ACC112 (cell line): ENCODE data around the gene TAS2R5.
"Not testable (repeated sequence)": the region's sequence is repeated elsewhere in the genome, so short reads cannot be mapped to it uniquely, and the experiment has no call there.

ENCODE experiments used
- H2AFZ ChIP-seq: fragments of 200-600 bp; sonication (generic); one replicate; pipeline ENCODE4 v1.6.0; 2017; ENCODE audit warnings: antibody characterized with exemption, low read length; ENCODE audit not compliant: unreplicated experiment
- H3K27ac ChIP-seq: fragments of 200-600 bp; sonication (generic); 2 replicates; pipeline ENCODE4 v1.5.1; 2014; ENCODE audit warnings: low read depth, mild to moderate bottlenecking, antibody characterized with exemption, low read length, moderate library complexity
- H3K27me3 ChIP-seq: fragments of 200-600 bp; sonication (generic); 2 replicates; pipeline ENCODE4 v1.6.1; 2014; ENCODE audit warnings: mild to moderate bottlenecking, antibody characterized with exemption, low read length, moderate library complexity, mixed read lengths; ENCODE audit not compliant: insufficient read depth
- H3K36me3 ChIP-seq: fragments of 200-600 bp; sonication (generic); 2 replicates; pipeline ENCODE4 v1.6.1; 2016; ENCODE audit warnings: mild to moderate bottlenecking, antibody characterized with exemption, low read length, moderate library complexity, mixed read lengths; ENCODE audit not compliant: insufficient read depth
- H3K4me1 ChIP-seq: fragments of 200-600 bp; sonication (generic); one replicate; pipeline ENCODE4 v1.6.1; 2016; ENCODE audit warnings: low read length, mixed read lengths; ENCODE audit not compliant: insufficient read depth, unreplicated experiment, control insufficient read depth
- H3K4me3 ChIP-seq: fragments of 200-600 bp; sonication (generic); 2 replicates; pipeline ENCODE4 v1.5.1; 2014; ENCODE audit warnings: mild to moderate bottlenecking, low read depth, low read length
- H3K79me2 ChIP-seq: fragments of 200-600 bp; sonication (generic); one replicate; pipeline ENCODE4 v1.6.0; 2016; ENCODE audit warnings: low read length; ENCODE audit not compliant: control insufficient read depth, unreplicated experiment, insufficient read depth

The TAS2R5 gene

GRCh38 chr7:141788296-141788695 lies 1.7 kb upstream of the TAS2R5 start:
- Histone ChIP-seq H3K36me3 (no peaks in the 10 kb centered on the region), H2AFZ (no peak overlapping the region), H3K27ac (no peak overlapping the region), H3K4me3 (no peak overlapping the region), H3K79me2 (no peaks in the 10 kb centered on the region), H3K4me1 (no peaks in the 10 kb centered on the region), H3K27me3 (no peaks in the 10 kb centered on the region)

DNA sequence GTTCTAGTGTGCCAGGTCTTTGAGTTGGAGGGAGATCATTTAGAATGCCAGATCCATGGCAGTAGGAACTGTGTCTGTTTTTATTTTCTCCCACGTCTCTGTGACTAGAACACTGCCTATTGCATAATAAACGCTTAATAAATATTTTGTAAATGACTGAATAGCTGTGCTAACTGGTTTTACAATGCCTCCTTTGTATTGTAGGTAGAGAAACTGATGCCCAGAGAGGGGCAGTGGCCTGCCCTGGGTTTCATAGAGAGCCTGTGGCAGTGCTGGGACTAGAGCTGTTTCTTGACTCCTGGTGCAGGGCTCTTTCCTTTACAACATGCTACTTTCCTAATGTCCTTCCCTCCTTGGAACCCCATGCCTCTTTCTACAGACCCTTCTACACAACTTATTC lies 2.5 kb downstream of the TAS2R5 start:
- Histone ChIP-seq H3K79me2 (no peaks in the 10 kb centered on the region), H3K4me3 (no peak overlapping the region), H3K36me3 (no peaks in the 10 kb centered on the region), H3K27me3 (no peaks in the 10 kb centered on the region), H3K4me1 (no peaks in the 10 kb centered on the region), H2AFZ (no peak overlapping the region), H3K27ac (no peak overlapping the region)

DNA sequence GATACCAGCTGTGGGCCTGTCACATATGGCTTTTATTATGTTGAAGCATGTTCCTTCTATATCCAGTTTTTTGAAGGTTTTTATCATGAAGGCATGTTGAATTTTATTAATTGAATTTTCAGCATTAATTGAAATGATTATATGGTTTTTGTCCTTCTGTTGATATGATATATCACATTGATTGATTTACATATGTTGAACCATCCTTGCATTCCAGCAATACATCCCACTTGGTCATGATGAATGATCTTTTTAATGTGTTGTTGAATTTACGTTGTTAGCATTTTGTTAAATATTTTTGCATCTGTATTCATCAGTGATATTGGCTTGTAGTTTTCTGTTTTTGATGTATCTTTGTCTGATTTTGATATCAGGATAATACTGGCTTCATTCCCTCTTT lies 30.1 kb downstream of the TAS2R5 start:
- Histone ChIP-seq H3K4me1 (no peaks in the 10 kb centered on the region), H3K27me3 (no peaks in the 10 kb centered on the region), H2AFZ (no peak overlapping the region), H3K27ac (no peak overlapping the region), H3K4me3 (no peak overlapping the region), H3K79me2 (no peaks in the 10 kb centered on the region), H3K36me3 (no peaks in the 10 kb centered on the region)

GRCh38 chr7:141822432-141822831 lies 32.4 kb downstream of the TAS2R5 start:
- H2AFZ ChIP-seq, H3K27ac ChIP-seq, H3K4me1 ChIP-seq, H3K79me2 ChIP-seq, H3K4me3 ChIP-seq, H3K36me3 ChIP-seq, H3K27me3 ChIP-seq: not testable (repeated sequence)

- Histone ChIP-seq H2AFZ (no peak overlapping the region), H3K79me2 (no peaks in the 10 kb centered on the region), H3K4me1 (no peaks in the 10 kb centered on the region), H3K27me3 (no peaks in the 10 kb centered on the region), H3K27ac (no peak overlapping the region), H3K36me3 (no peaks in the 10 kb centered on the region), H3K4me3 (no peak overlapping the region)
These were observed 47.7 kb downstream of the TAS2R5 start for GRCh38 chr7:141837683-141838082.

DNA sequence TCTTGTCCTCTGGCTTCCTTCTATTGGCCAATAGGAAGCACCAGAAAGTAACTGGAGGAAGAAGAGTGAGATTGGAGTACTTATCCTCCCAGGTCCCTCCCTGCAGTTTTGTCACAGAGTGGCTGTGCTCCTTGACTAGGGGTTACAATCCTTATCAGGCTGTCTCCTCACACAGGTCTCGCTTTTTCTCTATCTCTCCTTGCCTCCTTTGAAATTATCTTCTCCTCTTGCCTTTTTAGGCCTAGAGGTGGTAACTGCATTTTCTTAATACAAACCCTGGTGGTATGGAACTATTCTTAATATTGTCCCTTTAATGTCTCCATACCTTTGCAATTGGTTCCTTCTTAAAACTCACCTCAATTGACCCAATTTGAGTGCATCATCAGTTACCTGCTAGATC lies 48.6 kb downstream of the TAS2R5 start:
- no peaks in the 10 kb centered on the region for H3K36me3 ChIP-seq
- no peak overlapping the region for H3K4me3 ChIP-seq
- no peaks in the 10 kb centered on the region for H3K79me2 ChIP-seq
- no peaks in the 10 kb centered on the region for H3K27me3 ChIP-seq
- no peak overlapping the region for H3K27ac ChIP-seq
- H3K4me1 ChIP-seq: no peaks in the 10 kb centered on the region
- no peak overlapping the region for H2AFZ ChIP-seq

GRCh38 chr7:141839256-141839655 lies 49.2 kb downstream of the TAS2R5 start:
- no peaks in the 10 kb centered on the region for H3K79me2 ChIP-seq
- H3K27ac ChIP-seq: no peak overlapping the region
- H3K27me3 ChIP-seq: no peaks in the 10 kb centered on the region
- H3K4me3 ChIP-seq: no peak overlapping the region
- no peaks in the 10 kb centered on the region for H3K36me3 ChIP-seq
- no peaks in the 10 kb centered on the region for H3K4me1 ChIP-seq
- H2AFZ ChIP-seq: no peak overlapping the region

DNA sequence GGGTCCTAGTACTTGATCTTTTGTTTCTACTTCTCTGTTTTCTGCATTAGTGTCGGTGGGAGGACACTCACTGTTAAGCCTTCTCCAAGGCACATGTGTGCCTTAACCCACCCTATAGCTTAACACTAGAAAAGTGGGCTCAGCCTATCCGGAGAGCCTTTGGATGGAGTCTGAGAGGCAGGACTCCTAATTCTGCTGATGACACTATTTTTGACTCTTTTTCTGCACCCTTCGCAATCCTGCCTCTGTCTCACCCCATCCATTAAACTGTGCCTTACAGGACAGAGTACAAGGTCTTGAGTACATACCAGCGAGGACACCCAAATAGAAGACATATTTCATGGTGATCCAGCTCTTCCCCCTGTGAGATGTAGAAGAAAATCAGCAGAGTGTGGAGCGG lies 50.7 kb downstream of the TAS2R5 start:
- no peak overlapping the region for H3K27ac ChIP-seq
- no peaks in the 10 kb centered on the region for H3K4me1 ChIP-seq
- H2AFZ ChIP-seq: no peak overlapping the region
- no peaks in the 10 kb centered on the region for H3K79me2 ChIP-seq
- H3K36me3 ChIP-seq: no peaks in the 10 kb centered on the region
- no peaks in the 10 kb centered on the region for H3K27me3 ChIP-seq
- no peak overlapping the region for H3K4me3 ChIP-seq
